K562 (cell line): ENCODE results near the gene RNF141. TPM values are rescaled to one million over a fixed set of nuclear protein-coding genes. Genes with fewer than 3 reads are reported as not detected.

Experiments
- ARNT ChIP-seq, 2 experiments: fragments of 450-650 bp; IDR thresholded peaks; 2 replicates each; pipeline ENCODE4 v1.6.1; 2016; ENCODE audit warnings: mild to moderate bottlenecking in 1 of 2
- ASH1L ChIP-seq: fragments of 450-650 bp; IDR thresholded peaks from 2 replicates; pipeline ENCODE4 v1.6.1; 2018; ENCODE audit warnings: borderline replicate concordance, mild to moderate bottlenecking, low read depth; ENCODE audit not compliant: partially characterized antibody
- CBFB ChIP-seq: sonication (generic); formaldehyde crosslinking; IDR thresholded peaks from 2 replicates; pipeline ENCODE4 v1.4.0; 2020; ENCODE audit warnings: mild to moderate bottlenecking, missing genetic modification reagents
- CTBP1 ChIP-seq: fragments of 450-650 bp; IDR thresholded peaks from 2 replicates; pipeline ENCODE4 v1.6.1; 2016; ENCODE audit warnings: borderline replicate concordance
- EP300 ChIP-seq: IDR thresholded peaks from 2 replicates; pipeline ENCODE4 v1.6.1; 2012; ENCODE audit warnings: low read length, improper control_type of control experiment
- L3MBTL2 ChIP-seq: fragments of 450-650 bp; IDR thresholded peaks from 2 replicates; pipeline ENCODE4 v1.6.1; 2016; ENCODE audit warnings: mild to moderate bottlenecking, moderate library complexity
- MCM3 ChIP-seq: fragments of 450-650 bp; IDR thresholded peaks from 2 replicates; pipeline ENCODE4 v1.6.1; 2016
- MIER1 ChIP-seq: fragments of 450-650 bp; IDR thresholded peaks from 2 replicates; pipeline ENCODE4 v1.6.1; 2016; ENCODE audit warnings: antibody characterized with exemption, mild to moderate bottlenecking, low read depth
- POU5F1 ChIP-seq: fragments of 150-350 bp; IDR thresholded peaks from 2 replicates; pipeline ENCODE4 v1.6.1; 2014; ENCODE audit warnings: borderline replicate concordance, low read length, low read depth, mild to moderate bottlenecking; ENCODE audit not compliant: partially characterized antibody
- SAFB ChIP-seq: fragments of 200-400 bp; formaldehyde crosslinking; IDR thresholded peaks from 2 replicates; pipeline ENCODE4 v1.6.1; 2017; ENCODE audit warnings: low read depth, low read length, borderline replicate concordance
- SMARCE1 ChIP-seq: fragments of 450-650 bp; IDR thresholded peaks from 2 replicates; pipeline ENCODE4 v1.7.1; 2016; ENCODE audit warnings: mild to moderate bottlenecking
- XRCC5 ChIP-seq: fragments of 200-400 bp; formaldehyde crosslinking; IDR thresholded peaks from 2 replicates; pipeline ENCODE4 v1.6.1; 2017; ENCODE audit warnings: low read depth, mild to moderate bottlenecking, low read length
- ZBTB49 ChIP-seq: sonication (generic); formaldehyde crosslinking; IDR thresholded peaks from 2 replicates; pipeline ENCODE4 v1.8.0; 2022; ENCODE audit warnings: missing genetic modification reagents, mild to moderate bottlenecking, borderline replicate concordance
- ZNF121 ChIP-seq: sonication (generic); formaldehyde crosslinking; conservative IDR thresholded peaks from 2 replicates; pipeline ENCODE4 v1.8.0; 2022; ENCODE audit warnings: missing genetic modification reagents
- ZNF318 ChIP-seq, 2 experiments: fragments of 450-650 bp; IDR thresholded peaks; 2 replicates each; pipeline ENCODE4 v1.6.1; 2016; ENCODE audit warnings: mild to moderate bottlenecking in 2 of 2, borderline replicate concordance in 1 of 2, low read depth in 1 of 2, moderate library complexity in 1 of 2
- ZNF655 ChIP-seq: fragments of 250-450 bp; sonication (Bioruptor Pico); IDR thresholded peaks from 2 replicates; pipeline ENCODE4 v1.5.0; 2021
- ZNF76 ChIP-seq: fragments of 250-450 bp; sonication (Bioruptor Pico); IDR thresholded peaks from 2 replicates; pipeline ENCODE4 v1.4.0; 2020; ENCODE audit warnings: mild to moderate bottlenecking, moderate library complexity, borderline replicate concordance
- polyA plus RNA-seq, 8 experiments: library from polyadenylated mRNA; depleted of rRNA in 4 of 8; stranded (reverse) in 5 of 8; unstranded in 3 of 8; fragments of >200 nt; fragmentation: Nextera tagmentation in 2 of 8; fragmentation: Illumina TruSeq in 1 of 8; extraction: Ambion mirVana in 2 of 8; extraction: Trizol in 1 of 8; gene quantifications; 2 replicates each; pipeline versions ENCODE4 v1.2.1 to v1.2.3, GENCODE V29; 2011 to 2014; ENCODE audit warnings: inconsistent platforms in 1 of 8, missing spikeins in 1 of 8
- total RNA-seq, 7 experiments: library from RNA; depleted of rRNA in 6 of 7; stranded (reverse); fragments of >200 nt in 6 of 7; fragmentation: Illumina TruSeq in 2 of 7; extraction: Trizol in 2 of 7; gene quantifications; 2 replicates each; pipeline versions ENCODE4 v1.2.1 to v1.2.3, GENCODE V29; 2011 to 2021; ENCODE audit warnings: low replicate concordance in 1 of 7

The RNF141 gene
- total and polyA plus RNA-seq, 9 of the 15 experiments (the other 6 are each of a cell fraction or from before 2014, with no cell fraction given) = 9.7 to 51.9 (median 18.9) TPM

GRCh38 chr11:10540915-10541560 lies at the start of gene RNF141 (continued):
- TF ChIP-seq ZNF121 (CRISPR knock-in tag) = no peak
- no peak for TF ChIP-seq ZBTB49 (CRISPR knock-in tag)
- TF ChIP-seq POU5F1 = no peak
- peak; percentile 86 for TF ChIP-seq CTBP1
- TF ChIP-seq MCM3 = no peak
- TF ChIP-seq ZNF655 (CRISPR knock-in tag) = no peak
- 0 out of 2 replicates have a peak, but pooled peaks have one; percentile 14 for TF ChIP-seq ZNF76 (CRISPR knock-in tag)
- peak; percentile 82; the same call in 1 of the 2 replicates for TF ChIP-seq XRCC5
- TF ChIP-seq ASH1L = no peak
- no peak for TF ChIP-seq MIER1
- TF ChIP-seq CBFB (CRISPR knock-in tag) = no peak
- TF ChIP-seq SMARCE1 = no peak
- no peak for TF ChIP-seq ZNF318 (IDR thresholded peaks at IDR 0.05; ENCODE audit: borderline replicate concordance in 1 of 2, low read depth in 1 of 2)
- no peak for TF ChIP-seq EP300
- no peak for TF ChIP-seq ARNT (IDR thresholded peaks at IDR 0.05)
- no peak for TF ChIP-seq SAFB
- peak; percentile 73; the same call in 1 of the 2 replicates for TF ChIP-seq L3MBTL2
